ENCODE data around the gene CPNE5.

DNA sequence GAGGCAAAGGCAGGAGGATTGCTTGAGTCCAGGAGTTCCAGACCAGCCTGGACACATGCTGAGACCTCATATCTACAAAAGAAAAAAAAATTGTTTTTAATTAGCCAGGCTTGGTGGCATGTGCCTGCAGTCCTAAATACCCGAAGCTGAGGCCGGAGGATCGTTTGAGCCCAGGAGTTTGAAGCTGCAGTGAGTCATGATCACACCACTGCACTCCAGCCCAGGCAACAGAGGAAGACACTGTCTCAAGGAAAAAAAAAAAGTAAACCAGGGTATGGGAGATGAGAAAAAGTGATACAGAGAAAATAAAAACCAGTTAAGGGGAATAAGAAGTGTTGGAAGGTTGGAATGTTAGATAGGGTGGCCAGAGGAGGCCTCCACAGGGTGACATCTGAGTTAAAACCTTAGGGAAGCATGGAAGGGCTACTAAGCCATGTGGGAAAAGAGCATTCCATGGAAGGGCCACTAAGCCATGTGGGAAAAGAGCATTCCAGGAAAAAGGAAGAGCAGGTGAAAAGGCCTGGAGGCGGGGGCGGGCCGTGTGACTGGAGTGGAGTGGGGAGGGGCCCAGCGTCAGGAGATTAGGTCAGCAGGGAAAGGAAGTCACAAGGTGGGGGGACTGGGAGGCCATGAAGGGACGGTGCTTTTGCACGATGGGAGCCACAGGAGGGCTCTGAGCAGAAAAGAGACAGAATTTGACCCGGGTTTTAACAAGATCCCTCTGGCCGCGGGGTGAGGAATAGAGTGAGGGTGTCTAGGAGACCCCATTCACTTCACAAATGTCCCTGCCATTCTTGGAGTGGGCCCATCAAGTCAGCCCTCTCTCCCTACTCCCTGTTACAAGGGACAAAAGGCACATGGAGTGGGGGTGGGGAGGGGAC lies 18.3 kb downstream of the CPNE5 start:
- TF ChIP-seq EP300 (IDR thresholded peaks at IDR 0.05; ENCODE audit: borderline replicate concordance in 1 of 2, low read depth in 1 of 2, low read length in 1 of 2) (no peak), TEAD4 (IDR thresholded peaks at IDR 0.05; ENCODE audit: borderline replicate concordance, insufficient read depth) (no peak), POLR2AphosphoS5 (IDR thresholded peaks at IDR 0.05; ENCODE audit: low read depth, low read length) (no peak), EZH2phosphoT487 (IDR thresholded peaks at IDR 0.05; ENCODE audit: borderline replicate concordance, low read depth) (no peak)
- TF ChIP-seq, protein P1, sequence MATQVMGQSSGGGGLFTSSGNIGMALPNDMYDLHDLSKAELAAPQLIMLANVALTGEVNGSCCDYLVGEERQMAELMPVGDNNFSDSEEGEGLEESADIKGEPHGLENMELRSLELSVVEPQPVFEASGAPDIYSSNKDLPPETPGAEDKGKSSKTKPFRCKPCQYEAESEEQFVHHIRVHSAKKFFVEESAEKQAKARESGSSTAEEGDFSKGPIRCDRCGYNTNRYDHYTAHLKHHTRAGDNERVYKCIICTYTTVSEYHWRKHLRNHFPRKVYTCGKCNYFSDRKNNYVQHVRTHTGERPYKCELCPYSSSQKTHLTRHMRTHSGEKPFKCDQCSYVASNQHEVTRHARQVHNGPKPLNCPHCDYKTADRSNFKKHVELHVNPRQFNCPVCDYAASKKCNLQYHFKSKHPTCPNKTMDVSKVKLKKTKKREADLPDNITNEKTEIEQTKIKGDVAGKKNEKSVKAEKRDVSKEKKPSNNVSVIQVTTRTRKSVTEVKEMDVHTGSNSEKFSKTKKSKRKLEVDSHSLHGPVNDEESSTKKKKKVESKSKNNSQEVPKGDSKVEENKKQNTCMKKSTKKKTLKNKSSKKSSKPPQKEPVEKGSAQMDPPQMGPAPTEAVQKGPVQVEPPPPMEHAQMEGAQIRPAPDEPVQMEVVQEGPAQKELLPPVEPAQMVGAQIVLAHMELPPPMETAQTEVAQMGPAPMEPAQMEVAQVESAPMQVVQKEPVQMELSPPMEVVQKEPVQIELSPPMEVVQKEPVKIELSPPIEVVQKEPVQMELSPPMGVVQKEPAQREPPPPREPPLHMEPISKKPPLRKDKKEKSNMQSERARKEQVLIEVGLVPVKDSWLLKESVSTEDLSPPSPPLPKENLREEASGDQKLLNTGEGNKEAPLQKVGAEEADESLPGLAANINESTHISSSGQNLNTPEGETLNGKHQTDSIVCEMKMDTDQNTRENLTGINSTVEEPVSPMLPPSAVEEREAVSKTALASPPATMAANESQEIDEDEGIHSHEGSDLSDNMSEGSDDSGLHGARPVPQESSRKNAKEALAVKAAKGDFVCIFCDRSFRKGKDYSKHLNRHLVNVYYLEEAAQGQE (IDR thresholded peaks at IDR 0.05; ENCODE audit: low read depth, low read length), result no peak
- TF ChIP-seq, protein P2, sequence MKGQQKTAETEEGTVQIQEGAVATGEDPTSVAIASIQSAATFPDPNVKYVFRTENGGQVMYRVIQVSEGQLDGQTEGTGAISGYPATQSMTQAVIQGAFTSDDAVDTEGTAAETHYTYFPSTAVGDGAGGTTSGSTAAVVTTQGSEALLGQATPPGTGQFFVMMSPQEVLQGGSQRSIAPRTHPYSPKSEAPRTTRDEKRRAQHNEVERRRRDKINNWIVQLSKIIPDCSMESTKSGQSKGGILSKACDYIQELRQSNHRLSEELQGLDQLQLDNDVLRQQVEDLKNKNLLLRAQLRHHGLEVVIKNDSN (IDR thresholded peaks at IDR 0.05; ENCODE audit: borderline replicate concordance, low read depth), result no peak
- TF ChIP-seq, protein P3, sequence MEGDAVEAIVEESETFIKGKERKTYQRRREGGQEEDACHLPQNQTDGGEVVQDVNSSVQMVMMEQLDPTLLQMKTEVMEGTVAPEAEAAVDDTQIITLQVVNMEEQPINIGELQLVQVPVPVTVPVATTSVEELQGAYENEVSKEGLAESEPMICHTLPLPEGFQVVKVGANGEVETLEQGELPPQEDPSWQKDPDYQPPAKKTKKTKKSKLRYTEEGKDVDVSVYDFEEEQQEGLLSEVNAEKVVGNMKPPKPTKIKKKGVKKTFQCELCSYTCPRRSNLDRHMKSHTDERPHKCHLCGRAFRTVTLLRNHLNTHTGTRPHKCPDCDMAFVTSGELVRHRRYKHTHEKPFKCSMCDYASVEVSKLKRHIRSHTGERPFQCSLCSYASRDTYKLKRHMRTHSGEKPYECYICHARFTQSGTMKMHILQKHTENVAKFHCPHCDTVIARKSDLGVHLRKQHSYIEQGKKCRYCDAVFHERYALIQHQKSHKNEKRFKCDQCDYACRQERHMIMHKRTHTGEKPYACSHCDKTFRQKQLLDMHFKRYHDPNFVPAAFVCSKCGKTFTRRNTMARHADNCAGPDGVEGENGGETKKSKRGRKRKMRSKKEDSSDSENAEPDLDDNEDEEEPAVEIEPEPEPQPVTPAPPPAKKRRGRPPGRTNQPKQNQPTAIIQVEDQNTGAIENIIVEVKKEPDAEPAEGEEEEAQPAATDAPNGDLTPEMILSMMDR (IDR thresholded peaks at IDR 0.05), result no peak
